HUES6 (cell line): ENCODE data around the gene STK39.

Source experiments
- H3K27ac ChIP-seq: 2 replicates; pipeline ENCODE4 v1.7.0; 2013; ENCODE audit warnings: low read depth, mild to moderate bottlenecking, low read length, inconsistent platforms
- H3K27me3 ChIP-seq: 2 replicates; pipeline ENCODE4 v1.6.1; 2013; ENCODE audit warnings: low read length; ENCODE audit not compliant: control insufficient read depth, insufficient read depth
- H3K36me3 ChIP-seq: 2 replicates; pipeline ENCODE4 v1.6.1; 2013; ENCODE audit warnings: low read length; ENCODE audit not compliant: control insufficient read depth, insufficient read depth
- H3K4me1 ChIP-seq: 2 replicates; pipeline ENCODE4 v1.6.1; 2013; ENCODE audit warnings: low read length; ENCODE audit not compliant: control insufficient read depth, insufficient read depth
- H3K4me3 ChIP-seq: 2 replicates; pipeline ENCODE4 v1.5.1; 2013; ENCODE audit warnings: low read depth, low read length
- H3K9ac ChIP-seq: one replicate; pipeline ENCODE4 v1.6.1; 2013; ENCODE audit warnings: mild to moderate bottlenecking, low read length
- H3K9me3 ChIP-seq: 2 replicates; pipeline ENCODE4 v1.6.1; 2013; ENCODE audit warnings: low read depth, low read length; ENCODE audit not compliant: control insufficient read depth, insufficient read depth

The STK39 gene

GRCh38 chr2:168208652-168209051 is 38.7 kb downstream of the STK39 start:
- Histone ChIP-seq H3K4me3 (no peak overlapping the region), H3K27ac (no peak overlapping the region), H3K9me3 (no peaks in the 10 kb centered on the region), H3K4me1 (peaks cover 21% of the 10 kb centered on the region; the same call in 1 of the 2 replicates), H3K27me3 (no peaks in the 10 kb centered on the region), H3K9ac (no peak overlapping the region), H3K36me3 (no peaks in the 10 kb centered on the region)

DNA sequence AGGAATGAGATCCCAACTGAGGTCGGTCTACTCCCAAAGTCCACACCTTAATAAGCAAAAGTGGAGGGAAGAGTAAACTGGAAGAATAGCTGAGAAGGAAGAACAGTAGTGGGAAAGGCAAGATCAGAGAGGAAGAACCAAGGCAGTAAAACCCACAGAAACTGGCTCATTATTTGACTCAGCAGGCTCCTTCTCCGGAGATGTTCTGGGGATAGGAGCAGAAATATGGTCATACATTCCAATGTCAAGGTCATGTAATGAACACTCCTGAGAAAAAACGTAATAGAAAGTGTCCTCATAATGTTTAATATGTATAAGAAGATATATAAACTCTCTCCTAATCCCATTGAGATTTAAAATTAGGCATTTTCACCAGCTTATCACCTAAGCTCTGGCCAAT is 39.5 kb downstream of the STK39 start:
- Histone ChIP-seq H3K27me3 (no peaks in the 10 kb centered on the region), H3K27ac (no peak overlapping the region), H3K9me3 (no peaks in the 10 kb centered on the region), H3K4me3 (no peak overlapping the region), H3K36me3 (no peaks in the 10 kb centered on the region; the same call in 1 of the 2 replicates), H3K4me1 (peaks cover 22% of the 10 kb centered on the region; the same call in 1 of the 2 replicates), H3K9ac (no peak overlapping the region)

DNA sequence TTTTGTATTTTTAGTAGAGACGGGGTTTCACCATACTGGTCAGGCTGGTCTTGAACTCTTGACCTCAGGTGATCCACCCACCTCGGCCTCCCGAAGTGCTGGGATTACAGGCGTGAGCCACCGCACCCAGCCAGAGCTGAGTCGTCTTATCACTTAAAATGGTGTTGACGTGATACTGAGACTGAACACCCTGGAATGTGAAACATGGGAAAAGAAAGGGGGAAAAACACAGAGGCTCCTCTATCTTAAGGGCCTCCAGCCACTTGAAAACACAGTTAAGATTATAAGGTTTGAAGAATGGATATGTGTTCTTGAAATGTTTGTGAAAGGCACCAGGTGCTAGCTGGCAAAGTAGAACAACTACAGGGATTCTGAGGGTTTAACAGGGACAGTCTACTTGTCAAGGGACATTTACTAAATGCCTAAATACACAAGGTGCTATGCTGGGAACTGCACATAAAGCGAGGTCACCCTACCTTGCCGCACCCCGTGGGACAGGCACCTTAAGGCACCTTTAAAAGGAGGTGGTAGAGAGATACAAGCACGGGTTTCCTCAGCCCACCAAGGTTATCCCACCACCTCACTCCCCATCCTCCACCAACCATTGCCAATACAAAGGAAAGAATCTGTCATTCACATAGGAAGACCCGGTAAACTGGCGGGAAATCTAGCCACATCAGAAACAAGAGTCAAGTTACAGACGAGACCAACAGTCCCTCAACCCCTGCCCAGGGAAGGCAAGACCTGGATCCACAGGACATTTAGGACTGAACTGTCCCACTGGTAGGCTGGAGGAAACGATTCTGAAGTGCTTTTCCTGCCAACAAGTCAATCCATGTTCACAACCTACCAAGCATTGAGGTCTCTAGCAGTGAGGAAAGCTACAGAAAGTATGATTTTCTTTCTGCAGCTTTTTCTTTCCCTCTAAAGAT is 43.4 kb downstream of the STK39 start:
- Histone ChIP-seq H3K36me3 (no peaks in the 10 kb centered on the region; the same call in 1 of the 2 replicates), H3K9me3 (no peaks in the 10 kb centered on the region), H3K4me3 (no peak overlapping the region; the same call in 1 of the 2 replicates), H3K27me3 (no peaks in the 10 kb centered on the region), H3K4me1 (peaks cover 25% of the 10 kb centered on the region; the same call in 1 of the 2 replicates), H3K27ac (no peak overlapping the region), H3K9ac (no peak overlapping the region)

DNA sequence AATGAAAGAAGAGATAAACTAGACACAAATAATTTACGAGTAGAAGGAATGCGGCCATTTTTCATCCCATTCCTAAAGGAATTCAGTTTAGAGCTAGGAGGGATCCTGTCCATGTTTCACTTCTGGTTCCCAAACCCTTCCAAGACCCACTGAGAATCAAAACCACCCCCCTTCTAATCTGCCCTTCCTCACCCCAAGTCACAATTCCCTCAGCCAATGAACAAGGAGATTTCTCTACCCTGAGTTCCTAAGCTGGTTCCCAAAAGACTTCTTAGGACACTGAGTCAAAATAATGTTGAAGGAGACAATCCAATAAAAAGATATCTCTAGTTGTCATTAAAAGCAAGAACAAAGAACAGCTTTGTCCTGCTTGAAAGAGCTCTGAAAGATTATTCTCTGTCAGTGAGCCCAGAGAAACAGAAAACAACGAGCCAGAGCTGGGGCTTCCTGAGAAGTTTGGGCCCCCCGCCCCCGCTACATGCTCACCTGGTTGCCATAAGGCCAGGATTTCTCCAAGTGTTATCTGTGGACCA is 45.7 kb downstream of the STK39 start:
- H3K36me3 ChIP-seq = no peaks in the 10 kb centered on the region; the same call in 1 of the 2 replicates
- no peak overlapping the region for H3K9ac ChIP-seq
- no peaks in the 10 kb centered on the region for H3K27me3 ChIP-seq
- H3K4me3 ChIP-seq = no peak overlapping the region
- no peaks in the 10 kb centered on the region for H3K9me3 ChIP-seq
- peaks cover 25% of the 10 kb centered on the region; the same call in 1 of the 2 replicates for H3K4me1 ChIP-seq
- H3K27ac ChIP-seq = no peak overlapping the region

DNA sequence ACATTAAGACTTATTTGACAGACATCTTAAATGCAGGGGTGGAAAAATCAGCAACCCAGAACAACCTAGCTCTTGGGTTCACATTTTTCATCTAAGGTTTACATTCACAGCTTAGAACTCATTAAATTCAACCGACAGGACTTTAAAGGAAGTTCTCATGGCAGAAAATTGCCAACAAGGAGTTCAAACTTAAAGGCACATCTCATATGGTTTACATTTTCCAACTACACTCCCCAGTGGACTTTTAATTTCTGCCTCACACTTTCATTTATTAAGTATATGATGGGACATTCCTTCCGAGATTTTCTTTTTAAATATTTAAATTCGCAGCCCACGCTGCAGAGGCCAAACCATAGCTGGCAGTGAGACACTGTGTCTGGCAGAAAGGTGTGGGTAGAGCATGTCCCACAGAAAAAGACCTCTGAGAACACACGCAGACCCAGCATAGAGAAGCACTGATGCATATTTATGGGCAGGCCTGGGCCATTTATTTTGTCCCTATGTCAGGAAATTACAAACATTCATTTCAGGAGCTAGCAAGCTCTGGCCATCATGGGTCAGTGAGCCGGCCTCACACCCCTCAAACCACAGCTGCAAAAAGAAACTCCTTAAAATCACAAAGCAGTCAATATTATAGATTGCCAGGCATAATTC is 46.3 kb downstream of the STK39 start:
- H3K27me3 ChIP-seq = no peaks in the 10 kb centered on the region
- no peak overlapping the region for H3K27ac ChIP-seq
- H3K36me3 ChIP-seq = no peaks in the 10 kb centered on the region; the same call in 1 of the 2 replicates
- no peaks in the 10 kb centered on the region for H3K9me3 ChIP-seq
- H3K9ac ChIP-seq = no peak overlapping the region
- no peak overlapping the region for H3K4me3 ChIP-seq
- H3K4me1 ChIP-seq = peaks cover 25% of the 10 kb centered on the region; the same call in 1 of the 2 replicates

DNA sequence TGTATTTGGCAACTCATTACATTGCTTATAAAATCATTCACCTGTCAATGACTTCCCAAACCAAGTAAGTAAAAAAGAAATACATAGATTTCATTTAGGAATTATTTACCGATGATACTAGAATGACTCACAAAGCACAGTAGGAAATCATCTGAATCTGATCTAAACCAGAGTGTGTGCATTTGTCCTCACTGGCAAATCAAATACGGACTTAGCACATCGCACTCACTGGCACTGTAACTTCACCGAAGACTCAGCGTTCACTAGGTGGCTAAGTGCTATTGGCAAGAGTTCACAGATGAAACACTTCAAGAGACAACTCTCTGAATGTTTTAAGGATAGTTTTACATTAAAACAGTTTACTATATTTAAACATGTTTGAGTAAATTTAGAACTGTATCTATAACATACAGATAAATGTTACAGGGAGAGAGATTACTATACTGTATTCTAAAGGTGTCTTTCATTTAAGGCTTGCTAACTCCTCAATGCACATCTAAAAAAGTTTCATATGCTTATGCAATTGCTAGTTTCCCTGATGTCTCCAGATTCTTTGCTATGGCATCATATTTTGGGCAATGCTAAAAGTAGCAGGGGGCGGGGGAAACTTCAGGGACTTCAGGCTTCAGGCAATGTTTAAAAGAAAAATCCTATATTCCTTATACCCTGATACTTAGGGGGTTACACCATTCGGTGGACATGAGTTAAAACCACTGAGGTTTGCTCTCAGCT is 48.8 kb downstream of the STK39 start:
- H3K4me3 ChIP-seq = no peak overlapping the region
- H3K36me3 ChIP-seq = no peaks in the 10 kb centered on the region; the same call in 1 of the 2 replicates
- no peak overlapping the region for H3K27ac ChIP-seq
- no peak overlapping the region for H3K9ac ChIP-seq
- no peaks in the 10 kb centered on the region for H3K9me3 ChIP-seq
- H3K4me1 ChIP-seq = peaks cover 12% of the 10 kb centered on the region; the same call in 1 of the 2 replicates
- H3K27me3 ChIP-seq = no peaks in the 10 kb centered on the region

GRCh38 chr2:168196764-168197180 is 50.6 kb downstream of the STK39 start:
- Histone ChIP-seq H3K4me1 (peaks cover 16% of the 10 kb centered on the region; the same call in 1 of the 2 replicates), H3K9me3 (no peaks in the 10 kb centered on the region), H3K27ac (no peak overlapping the region), H3K4me3 (no peak overlapping the region), H3K36me3 (no peaks in the 10 kb centered on the region), H3K9ac (no peak overlapping the region), H3K27me3 (no peaks in the 10 kb centered on the region)

DNA sequence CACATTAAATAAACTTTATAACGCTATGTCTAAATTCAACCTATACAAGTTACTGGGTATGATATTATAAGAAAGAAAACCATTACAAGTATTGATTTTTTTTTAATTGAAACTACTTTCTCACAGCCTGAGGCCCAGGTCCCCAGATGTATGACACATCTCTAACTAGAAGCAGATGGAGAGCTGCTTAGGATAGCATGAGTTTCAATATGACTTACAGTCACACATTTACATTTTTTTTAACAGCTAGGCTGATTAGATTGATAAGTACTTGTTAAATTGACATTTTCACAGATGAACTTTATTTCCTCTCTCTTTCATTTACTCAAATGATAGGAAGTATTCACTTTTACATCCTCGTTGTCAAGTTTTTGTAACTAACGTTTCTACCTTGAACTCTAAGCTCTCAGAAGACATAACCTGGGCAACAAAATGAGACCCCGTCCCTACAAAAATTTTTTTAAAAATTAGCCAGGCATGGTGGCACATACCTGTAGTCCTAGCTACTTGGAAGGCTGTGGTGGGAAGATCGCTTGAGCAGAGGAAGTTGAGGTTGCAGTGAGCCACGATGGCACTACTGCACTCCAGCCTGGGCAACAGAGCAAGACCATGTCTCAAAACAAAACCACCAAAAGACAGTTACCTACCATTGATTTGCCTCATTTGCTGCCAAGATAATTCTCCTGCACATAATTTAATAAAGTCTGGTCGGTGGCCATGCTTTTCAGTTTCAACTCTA is 52.4 kb downstream of the STK39 start:
- Histone ChIP-seq H3K4me1 (peaks cover 17% of the 10 kb centered on the region), H3K9me3 (no peaks in the 10 kb centered on the region), H3K9ac (no peak overlapping the region), H3K4me3 (no peak overlapping the region), H3K27ac (no peak overlapping the region), H3K36me3 (no peaks in the 10 kb centered on the region), H3K27me3 (no peaks in the 10 kb centered on the region)

- Histone ChIP-seq H3K4me1 (peaks cover 21% of the 10 kb centered on the region), H3K9ac (no peak overlapping the region), H3K27ac (no peak overlapping the region)
Observed at GRCh38 chr2:168192839-168193616, 54.4 kb downstream of the STK39 start.

More at GRCh38 chr2:168192839-168193616, 54.4 kb downstream of the STK39 start:
- Histone ChIP-seq H3K27me3 (no peaks in the 10 kb centered on the region), H3K9me3 (no peaks in the 10 kb centered on the region), H3K36me3 (no peaks in the 10 kb centered on the region), H3K4me3 (no peak overlapping the region)
